Aorta (tissue), 5 donors: ENCODE data around the gene RCVRN. TPM values are rescaled to one million over a fixed set of nuclear protein-coding genes. Genes with fewer than 3 reads are reported as not detected.

Source experiments
- ATAC-seq: fragments of 200-7000 bp; cut with Tn5 transposase; one replicate; pipeline ENCODE4 v1.9.1; 2022; ENCODE audit warnings: moderate library complexity; ENCODE audit not compliant: low FRiP score
- DNase-seq, 2 donors: peaks; one replicate each; pipeline ENCODE4 v3.0.0-alpha.2; 2020
- H3K27ac ChIP-seq, 2 donors: one replicate each; pipeline ENCODE4 v1.5.1; 2013; ENCODE audit warnings: low read length in 2 of 2, mild to moderate bottlenecking in 2 of 2, moderate library complexity in 2 of 2, control low read depth in 1 of 2, inconsistent platforms in 1 of 2, low read depth in 1 of 2
- H3K27me3 ChIP-seq, 2 donors: one replicate each; pipeline ENCODE4 v1.6.1; 2013; ENCODE audit warnings: control low read depth in 1 of 2, low read length in 1 of 2, mild to moderate bottlenecking in 1 of 2, moderate library complexity in 1 of 2; ENCODE audit not compliant: insufficient read depth in 2 of 2, control insufficient read depth in 1 of 2
- H3K36me3 ChIP-seq, 2 donors: one replicate each; pipeline ENCODE4 v1.6.1; 2013; ENCODE audit warnings: control low read depth in 1 of 2, low read length in 1 of 2, mild to moderate bottlenecking in 1 of 2; ENCODE audit not compliant: insufficient read depth in 2 of 2, control insufficient read depth in 1 of 2
- H3K4me1 ChIP-seq, 2 donors: one replicate each; pipeline ENCODE4 v1.6.1; 2013; ENCODE audit warnings: low read length in 2 of 2, control low read depth in 1 of 2, mild to moderate bottlenecking in 1 of 2, moderate library complexity in 1 of 2; ENCODE audit not compliant: insufficient read depth in 2 of 2, control insufficient read depth in 1 of 2
- H3K4me3 ChIP-seq, 2 donors: one replicate each; pipeline ENCODE4 v1.5.1; 2013; ENCODE audit warnings: low read length in 2 of 2, control low read depth in 1 of 2, mild to moderate bottlenecking in 1 of 2
- H3K9me3 ChIP-seq: one replicate; pipeline ENCODE4 v1.6.1; 2013; ENCODE audit warnings: mild to moderate bottlenecking, low read length; ENCODE audit not compliant: control insufficient read depth
- WGBS, 2 donors: extraction: QIAGEN DNeasy Blood & Tissue Kit; methylation state at CpG; one replicate each; pipeline ENCODE4 v1.1.7; 2013; 5-methylcytosine and 5-hydroxymethylcytosine counted together
- intact Hi-C, 2 donors: fragments of 100-400 bp; cut with DNase I; formaldehyde crosslinking; loops; one replicate each; pipeline versions ENCODE4 v1.14.2 to v1.15.0; 2022
- polyA plus RNA-seq, 2 donors: library from polyadenylated mRNA; stranded (reverse); fragments of 200-250 nt; gene quantifications; one replicate each; pipeline ENCODE4 v1.2.3, GENCODE V29; 2013
- total RNA-seq, 2 donors: library from RNA; stranded (reverse); fragmentation: NEBNext Ultra II Directional; extraction: Animal tissue kit (Norgen Biotek cat#: 25700); gene quantifications; one replicate each; pipeline ENCODE4 v1.2.1, GENCODE V29; 2021
- donor health status: healthy with polysubstance abuse.
- donor health status: Bipolar disorder and iron deficiency.
- donor health status: DM: no; HTN: no; CAD: no.
- donor health status: DM: no; HTN: no; CAD: no.
- donor health status: DM: yes; HTN: yes; CAD: no.

RCVRN gene
- total and polyA plus RNA-seq, 4 donors, result 0.23 to 1.0 TPM; not detected in 2

GRCh38 chr17:9938764-9939163, 33.7 kb upstream of the RCVRN start:
- H3K27ac ChIP-seq, result no peak overlapping the region
- intact Hi-C loops, result no loop called here
- H3K4me1 ChIP-seq, result no peaks in the 10 kb centered on the region
- no peak for ATAC-seq
- no peaks in the 10 kb centered on the region for H3K9me3 ChIP-seq
- no peak for DNase-seq
- WGBS, 2 donors, result 90 to 94% methylated on average over 1 of the region's 1 CpG
- H3K4me3 ChIP-seq, result no peak overlapping the region
- no peaks in the 10 kb centered on the region for H3K27me3 ChIP-seq
- H3K36me3 ChIP-seq, result no peaks in the 10 kb centered on the region

- Histone ChIP-seq H3K36me3 (no peaks in the 10 kb centered on the region), H3K27ac (no peak overlapping the region), H3K4me1 (no peaks in the 10 kb centered on the region), H3K27me3 (no peaks in the 10 kb centered on the region), H3K4me3 (no peak overlapping the region), H3K9me3 (no peaks in the 10 kb centered on the region)
- DNase-seq (no peak), ATAC-seq (no peak)
- 96% methylated on average over 9 of the region's 9 CpGs for WGBS, 2 donors
- intact Hi-C loops, result no loop called here
Measured at GRCh38 chr17:9937901-9938300, 32.8 kb upstream of the RCVRN start.

GRCh38 chr17:9937241-9937761, 32.2 kb upstream of the RCVRN start:
- Histone ChIP-seq H3K27ac (no peak overlapping the region), H3K36me3 (no peaks in the 10 kb centered on the region), H3K4me3 (no peak overlapping the region), H3K27me3 (no peaks in the 10 kb centered on the region), H3K4me1 (no peaks in the 10 kb centered on the region), H3K9me3 (no peaks in the 10 kb centered on the region)
- intact Hi-C loops, result no loop called here
- 19 to 30% methylated on average over 13 of the region's 13 CpGs for WGBS, 2 donors
- ATAC-seq (peak; percentile 59), DNase-seq (no peak)

GRCh38 chr17:9936095-9936494, 31.0 kb upstream of the RCVRN start:
- DNase-seq (no peak), ATAC-seq (no peak)
- Histone ChIP-seq H3K4me1 (no peaks in the 10 kb centered on the region), H3K27me3 (no peaks in the 10 kb centered on the region), H3K27ac (no peak overlapping the region), H3K36me3 (no peaks in the 10 kb centered on the region), H3K4me3 (no peak overlapping the region), H3K9me3 (no peaks in the 10 kb centered on the region)
- intact Hi-C loops, result no loop called here
- WGBS, 2 donors, result 86 to 88% methylated on average over 3 of the region's 3 CpGs

- H3K27ac ChIP-seq, result no peak overlapping the region
- H3K27me3 ChIP-seq, result no peaks in the 10 kb centered on the region
- WGBS, 2 donors, result 79 to 87% methylated on average over 6 of the region's 6 CpGs
- ATAC-seq (peak; percentile 51), DNase-seq (no peak)
- H3K4me1 ChIP-seq, result no peaks in the 10 kb centered on the region
- no peaks in the 10 kb centered on the region for H3K36me3 ChIP-seq
- intact Hi-C loops, result no loop called here
- no peak overlapping the region for H3K4me3 ChIP-seq
- H3K9me3 ChIP-seq, result no peaks in the 10 kb centered on the region
Measured at GRCh38 chr17:9935408-9935807, 30.3 kb upstream of the RCVRN start.

GRCh38 chr17:9934331-9934730, 29.3 kb upstream of the RCVRN start:
- intact Hi-C loops, result no loop called here
- ATAC-seq, result no peak
- WGBS, 2 donors, result 91 to 94% methylated on average over 7 of the region's 7 CpGs
- no peak overlapping the region for H3K4me3 ChIP-seq
- no peaks in the 10 kb centered on the region for H3K4me1 ChIP-seq
- no peaks in the 10 kb centered on the region for H3K27me3 ChIP-seq
- no peak overlapping the region for H3K27ac ChIP-seq
- no peaks in the 10 kb centered on the region for H3K9me3 ChIP-seq
- no peaks in the 10 kb centered on the region for H3K36me3 ChIP-seq
- no peak for DNase-seq

- H3K9me3 ChIP-seq, result no peaks in the 10 kb centered on the region
- no peaks in the 10 kb centered on the region for H3K4me1 ChIP-seq
- WGBS, 2 donors, result 70 to 80% methylated on average over 2 of the region's 2 CpGs
- no peaks in the 10 kb centered on the region for H3K36me3 ChIP-seq
- H3K4me3 ChIP-seq, result no peak overlapping the region
- intact Hi-C loops, result no loop called here
- no peaks in the 10 kb centered on the region for H3K27me3 ChIP-seq
- ATAC-seq (no peak), DNase-seq (no peak)
- H3K27ac ChIP-seq, result no peak overlapping the region
Measured at GRCh38 chr17:9932491-9932890, 27.4 kb upstream of the RCVRN start.

- intact Hi-C loops, result no loop called here
- Histone ChIP-seq H3K27me3 (no peaks in the 10 kb centered on the region), H3K4me1 (no peaks in the 10 kb centered on the region), H3K4me3 (no peak overlapping the region), H3K36me3 (no peaks in the 10 kb centered on the region), H3K9me3 (no peaks in the 10 kb centered on the region), H3K27ac (no peak overlapping the region)
- ATAC-seq (no peak), DNase-seq (no peak)
- WGBS, 2 donors, result 75 to 82% methylated on average over 12 of the region's 12 CpGs
Measured at GRCh38 chr17:9931144-9931741, 26.2 kb upstream of the RCVRN start.

- WGBS, 2 donors, result 86 to 88% methylated on average over 8 of the region's 8 CpGs
- no peak for ATAC-seq
Measured at GRCh38 chr17:9929871-9930270, 24.8 kb upstream of the RCVRN start.

More at GRCh38 chr17:9929871-9930270, 24.8 kb upstream of the RCVRN start:
- H3K4me1 ChIP-seq, result no peaks in the 10 kb centered on the region
- no peaks in the 10 kb centered on the region for H3K27me3 ChIP-seq
- DNase-seq, result no peak
- H3K9me3 ChIP-seq, result no peaks in the 10 kb centered on the region
- intact Hi-C loops, result loop anchor here in 1 of 2 donors (5.0 to 10.0 kb wide), 2 partner anchors 55 to 682 kb away; no protein-coding TSS in a partner anchor
- H3K36me3 ChIP-seq, result no peaks in the 10 kb centered on the region
- H3K27ac ChIP-seq, result no peak overlapping the region
- H3K4me3 ChIP-seq, result no peak overlapping the region
